Endodermal cell (in vitro differentiated cells): ENCODE data around the gene GALNT17. TPM values are rescaled to one million over a fixed set of nuclear protein-coding genes. Genes with fewer than 3 reads are reported as not detected.

Experiments
- DNase-seq: peaks from one replicate; pipeline ENCODE4 v3.0.0-alpha.2; 2017
- H3K27ac ChIP-seq: 2 replicates; pipeline ENCODE4 v1.5.1; 2013; ENCODE audit warnings: mild to moderate bottlenecking, low read depth, low read length, moderate library complexity
- H3K27me3 ChIP-seq: 2 replicates; pipeline ENCODE4 v1.6.1; 2013; ENCODE audit warnings: mild to moderate bottlenecking, low read length, moderate library complexity; ENCODE audit not compliant: insufficient read depth, control insufficient read depth, poor library complexity, severe bottlenecking
- H3K36me3 ChIP-seq: 2 replicates; pipeline ENCODE4 v1.7.0; 2013; ENCODE audit warnings: mild to moderate bottlenecking, low read length, moderate library complexity; ENCODE audit not compliant: control insufficient read depth, insufficient read depth
- H3K4me1 ChIP-seq: one replicate; pipeline ENCODE4 v1.7.0; 2013; ENCODE audit warnings: low read length; ENCODE audit not compliant: control insufficient read depth, insufficient read depth
- H3K4me3 ChIP-seq: 2 replicates; pipeline ENCODE4 v1.5.1; 2013; ENCODE audit warnings: mild to moderate bottlenecking, low read length, moderate library complexity
- H3K9ac ChIP-seq: 2 replicates; pipeline ENCODE4 v1.6.1; 2013; ENCODE audit warnings: mild to moderate bottlenecking, low read length, moderate library complexity; ENCODE audit not compliant: poor library complexity, severe bottlenecking; ENCODE audit errors: extremely low read depth
- H3K9me3 ChIP-seq: 2 replicates; pipeline ENCODE4 v1.6.1; 2013; ENCODE audit warnings: mild to moderate bottlenecking, low read length, moderate library complexity; ENCODE audit not compliant: control insufficient read depth
- H3K27ac Mint-ChIP-seq: 2 replicates; pipeline ENCODE4 v1.8.0; 2020; ENCODE audit warnings: mixed read lengths
- H3K27me3 Mint-ChIP-seq: 2 replicates; pipeline ENCODE4 v1.8.0; 2021; ENCODE audit warnings: mild to moderate bottlenecking, mixed read lengths; ENCODE audit not compliant: insufficient read depth
- H3K36me3 Mint-ChIP-seq: 2 replicates; pipeline ENCODE4 v1.8.0; 2020; ENCODE audit warnings: low read depth, mixed read lengths
- H3K4me1 Mint-ChIP-seq: 2 replicates; pipeline ENCODE4 v1.8.0; 2020; ENCODE audit warnings: mixed read lengths
- H3K4me3 Mint-ChIP-seq: 2 replicates; pipeline ENCODE4 v1.8.0; 2020; ENCODE audit warnings: mild to moderate bottlenecking, moderate library complexity, mixed read lengths
- H3K9me3 Mint-ChIP-seq: 2 replicates; pipeline ENCODE4 v1.8.0; 2020; ENCODE audit warnings: mild to moderate bottlenecking, mixed read lengths
- CTCF ChIP-seq: fragments of 200-600 bp; sonication (generic); conservative IDR thresholded peaks from 2 replicates; pipeline ENCODE4 v1.5.0; 2021; ENCODE audit warnings: antibody characterized with exemption, mild to moderate bottlenecking
- WGBS, 2 experiments: methylation state at CpG; one replicate each; pipeline versions ENCODE4 v1.1.5 to v1.1.7; 2013; ENCODE audit warnings: missing lambda C conversion rate in 2 of 2, mixed read lengths in 1 of 2; ENCODE audit not compliant: insufficient coverage in 1 of 2, insufficient read length in 1 of 2; 5-methylcytosine and 5-hydroxymethylcytosine counted together
- total RNA-seq, 2 donors: library from RNA; stranded (reverse); fragmentation: NEBNext Ultra II Directional in 1 of 2; extraction: Animal tissue kit (Norgen Biotek cat#: 25700) in 1 of 2; gene quantifications; 2 replicates in 1 of 2; 3 replicates in 1 of 2; pipeline ENCODE4 v1.2.1, GENCODE V29; 2021

Gene GALNT17
- total RNA-seq, 2 donors from 2014 or later, result 60.4 to 61.3 TPM

DNA sequence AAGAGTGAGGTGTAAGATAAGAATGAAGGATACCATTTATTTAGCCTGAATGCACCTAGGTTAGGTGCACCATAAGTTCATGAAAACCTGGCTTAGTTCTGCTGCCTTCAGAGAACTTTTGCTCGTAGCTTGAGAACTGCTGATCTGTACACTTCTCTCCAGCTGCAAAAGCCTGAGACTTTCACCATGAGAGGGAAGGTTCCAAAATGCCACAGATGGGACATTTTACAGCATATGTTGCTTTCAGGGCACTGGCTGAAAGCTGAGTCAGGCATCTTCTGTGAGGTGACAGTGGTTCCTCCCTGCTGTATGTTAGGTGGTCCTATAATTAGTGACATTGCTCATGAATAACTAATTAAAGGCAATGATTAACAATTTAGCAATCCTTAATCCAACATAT lies 298.3 kb downstream of the GALNT17 start:
- Histone ChIP-seq H3K27ac (no peak overlapping the region), H3K27me3 (no peaks in the 10 kb centered on the region), H3K4me3 (no peak overlapping the region), H3K9ac (no peak overlapping the region), H3K4me1 (no peaks in the 10 kb centered on the region), H3K36me3 (peaks cover 95% of the 10 kb centered on the region), H3K9me3 (peaks cover 23% of the 10 kb centered on the region)
- H3K4me3 Mint-ChIP-seq, result no peak overlapping the region
- no peak for DNase-seq
- H3K4me1 Mint-ChIP-seq, result peaks cover 15% of the 10 kb centered on the region
- H3K27me3 Mint-ChIP-seq, result no peaks in the 10 kb centered on the region
- H3K9me3 Mint-ChIP-seq, result peaks cover 16% of the 10 kb centered on the region
- no peak for TF ChIP-seq CTCF
- peak overlapping the region; percentile 48 for H3K27ac Mint-ChIP-seq
- H3K36me3 Mint-ChIP-seq, result peaks cover 82% of the 10 kb centered on the region
- WGBS, 2 experiments, result 91 to 100% methylated on average over 1 of the region's 1 CpG

GRCh38 chr7:71439321-71439720 lies 307.4 kb downstream of the GALNT17 start:
- Mint-ChIP-seq H3K9me3 (peaks cover 48% of the 10 kb centered on the region), H3K27ac (no peak overlapping the region), H3K36me3 (peaks cover 78% of the 10 kb centered on the region), H3K4me3 (no peak overlapping the region), H3K27me3 (no peaks in the 10 kb centered on the region), H3K4me1 (peaks cover 11% of the 10 kb centered on the region)
- no peak overlapping the region for H3K9ac ChIP-seq
- H3K36me3 ChIP-seq, result peaks cover 52% of the 10 kb centered on the region
- H3K9me3 ChIP-seq, result peaks cover 47% of the 10 kb centered on the region
- H3K4me3 ChIP-seq, result no peak overlapping the region
- no peaks in the 10 kb centered on the region for H3K4me1 ChIP-seq
- no peaks in the 10 kb centered on the region for H3K27me3 ChIP-seq
- no peak for DNase-seq
- no peak for TF ChIP-seq CTCF
- 92 to 94% methylated on average over 6 of the region's 7 CpGs for WGBS, 2 experiments
- H3K27ac ChIP-seq, result no peak overlapping the region

DNA sequence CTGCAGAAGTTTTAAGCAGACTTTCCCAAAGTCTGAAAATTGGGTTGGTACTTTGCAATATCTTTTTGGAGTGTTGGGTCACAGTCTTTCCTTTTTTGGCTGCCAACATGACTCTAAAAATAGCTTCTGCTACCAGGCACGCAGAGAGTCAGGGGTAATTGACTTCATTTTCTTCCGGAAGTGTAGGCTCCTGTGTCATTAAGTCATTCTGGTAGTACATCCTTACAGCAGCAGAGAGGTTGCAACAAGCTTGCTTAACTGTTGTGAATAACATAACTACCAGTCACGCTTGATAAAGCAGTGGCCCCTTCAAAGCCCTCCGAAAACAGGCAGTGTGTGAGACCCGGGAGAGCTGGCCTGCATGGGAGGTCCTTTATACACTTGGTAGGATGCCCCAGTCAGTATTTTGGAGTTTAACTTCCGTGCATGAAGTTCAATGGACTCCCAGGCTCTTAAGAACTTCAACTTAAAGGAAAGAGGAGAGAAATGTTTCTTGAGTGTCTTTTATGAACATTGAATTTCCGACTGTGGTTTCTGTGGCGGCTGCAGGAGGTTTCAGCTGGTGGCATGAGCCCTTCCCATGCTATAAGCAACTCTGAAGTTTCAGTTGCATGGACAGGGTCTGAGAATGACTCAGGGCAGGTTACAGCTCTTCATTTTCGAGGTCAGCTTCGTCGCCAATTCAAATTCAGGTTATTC lies 310.7 kb downstream of the GALNT17 start:
- H3K36me3 Mint-ChIP-seq, result peaks cover 58% of the 10 kb centered on the region
- no peaks in the 10 kb centered on the region for H3K27me3 Mint-ChIP-seq
- Histone ChIP-seq H3K9ac (no peak overlapping the region), H3K4me1 (no peaks in the 10 kb centered on the region), H3K27ac (peak overlapping the region; percentile 42), H3K4me3 (no peak overlapping the region), H3K9me3 (peaks cover 22% of the 10 kb centered on the region), H3K27me3 (no peaks in the 10 kb centered on the region), H3K36me3 (peaks cover 36% of the 10 kb centered on the region)
- WGBS, 2 experiments, result 82 to 87% methylated on average over 11 of the region's 11 CpGs
- peaks cover 15% of the 10 kb centered on the region for H3K4me1 Mint-ChIP-seq
- DNase-seq, result no peak
- no peak for TF ChIP-seq CTCF
- H3K4me3 Mint-ChIP-seq, result no peak overlapping the region
- peaks cover 15% of the 10 kb centered on the region for H3K9me3 Mint-ChIP-seq
- no peak overlapping the region for H3K27ac Mint-ChIP-seq
